H1 (cell line): Measurements from ENCODE around the gene HUWE1. TPM values are rescaled to one million over a fixed set of nuclear protein-coding genes. Genes with fewer than 3 reads are reported as not detected.

Experiments used
- CTCF ChIA-PET: fragments of 300-600 bp; sonication (Branson Sonifier 250); formaldehyde crosslinking; loops from one replicate; lab custom pipeline; 2021; ENCODE audit not compliant: partially characterized antibody; lab: Charles Lee
- POLR2A ChIA-PET: fragments of 300-600 bp; sonication (Branson Sonifier 250); formaldehyde crosslinking; loops from one replicate; lab custom pipeline; 2021; ENCODE audit warnings: inconsistent platforms; ENCODE audit not compliant: partially characterized antibody; lab: Charles Lee
- DNase-seq, 2 experiments: peaks; one replicate each; pipeline versions ENCODE4 v3.0.0 to v3.0.0-alpha.2; 2010 to 2022; ENCODE audit warnings: low spot score in 2 of 2, low read depth in 1 of 2, mixed read lengths in 1 of 2
- FAIRE-seq: peaks from 2 replicates; lab custom pipeline; 2011; peaks lifted over from hg19 to GRCh38; lab: Jason Lieb, UNC
- H2AFZ ChIP-seq: 2 replicates; pipeline ENCODE4 v1.8.1; 2012; ENCODE audit warnings: low read length, inconsistent platforms
- H2AK5ac ChIP-seq: 2 replicates; pipeline ENCODE4 v1.6.1; 2013; ENCODE audit warnings: low read depth, low read length
- H2BK120ac ChIP-seq: replicated peaks from 2 replicates; pipeline ENCODE3; 2013; ENCODE audit warnings: low read depth, low read length, inconsistent platforms
- H2BK12ac ChIP-seq: 2 replicates; pipeline ENCODE4 v1.6.1; 2013; ENCODE audit warnings: low read depth, low read length
- H2BK15ac ChIP-seq: 2 replicates; pipeline ENCODE4 v1.6.1; 2013; ENCODE audit warnings: low read length
- H2BK20ac ChIP-seq: 2 replicates; pipeline ENCODE4 v1.6.1; 2013; ENCODE audit warnings: low read length
- H2BK5ac ChIP-seq: 2 replicates; pipeline ENCODE4 v1.6.1; 2013; ENCODE audit warnings: low read depth, low read length
- H3K14ac ChIP-seq: 2 replicates; pipeline ENCODE4 v1.6.1; 2013; ENCODE audit warnings: inconsistent platforms; ENCODE audit not compliant: insufficient read length
- H3K18ac ChIP-seq: 2 replicates; pipeline ENCODE4 v1.6.1; 2013; ENCODE audit warnings: low read length; ENCODE audit errors: extremely low read depth
- H3K23ac ChIP-seq: 2 replicates; pipeline ENCODE4 v1.6.1; 2013; ENCODE audit warnings: inconsistent platforms; ENCODE audit not compliant: insufficient read length
- H3K23me2 ChIP-seq: 2 replicates; pipeline ENCODE4 v1.6.1; 2013; ENCODE audit warnings: low read depth, low read length
- H3K27ac ChIP-seq: 2 replicates; pipeline ENCODE4 v1.6.1; 2011; ENCODE audit warnings: low read depth, low read length, inconsistent platforms
- H3K27me3 ChIP-seq, 4 experiments: replicated peaks in 1 of 4; 1 replicate in 1 of 4; 2 replicates in 3 of 4; pipeline versions ENCODE4 v1.6.1 to v1.8.1; 2011 to 2013; ENCODE audit warnings: low read length in 3 of 4, mild to moderate bottlenecking in 3 of 4, inconsistent platforms in 2 of 4, mixed read lengths in 2 of 4, moderate library complexity in 1 of 4; ENCODE audit not compliant: control insufficient read depth in 3 of 4, insufficient read depth in 3 of 4; ENCODE audit errors: extremely low read depth in 1 of 4
- H3K36me3 ChIP-seq, 4 experiments: 2 replicates each; pipeline versions ENCODE4 v1.6.1 to v1.8.1; 2011 to 2013; ENCODE audit warnings: mild to moderate bottlenecking in 4 of 4, low read length in 3 of 4, moderate library complexity in 2 of 4, control low read depth in 1 of 4, inconsistent platforms in 1 of 4; ENCODE audit not compliant: insufficient read depth in 4 of 4, control insufficient read depth in 2 of 4
- H3K4ac ChIP-seq: replicated peaks from 2 replicates; pipeline ENCODE3; 2013; ENCODE audit warnings: low read length, low read depth, mixed read lengths, inconsistent platforms; ENCODE audit not compliant: insufficient read length
- H3K4me1 ChIP-seq, 4 experiments: replicated peaks in 1 of 4; 1 replicate in 1 of 4; 2 replicates in 3 of 4; pipeline versions ENCODE4 v1.6.1 to v1.8.1; 2011 to 2013; ENCODE audit warnings: low read length in 3 of 4, inconsistent platforms in 2 of 4, mixed read lengths in 1 of 4; ENCODE audit not compliant: insufficient read depth in 4 of 4, control insufficient read depth in 3 of 4
- H3K4me2 ChIP-seq, 2 experiments: 2 replicates each; pipeline versions ENCODE4 v1.6.1 to v1.8.1; 2011 to 2013; ENCODE audit warnings: low read depth in 2 of 2, low read length in 2 of 2, control low read depth in 1 of 2, inconsistent platforms in 1 of 2, mild to moderate bottlenecking in 1 of 2; ENCODE audit not compliant: insufficient read depth in 1 of 2
- H3K4me3 ChIP-seq, 4 experiments: fragments of 200-600, 300-600 bp in 1 of 4; sonication (generic), shearing (Covaris generic), sonication (Bioruptor Twin) in 1 of 4; 2 replicates each; pipeline versions ENCODE4 v1.5.1 to v1.8.1; 2011 to 2016; ENCODE audit warnings: low read length in 4 of 4, low read depth in 3 of 4, control low read depth in 2 of 4, inconsistent platforms in 2 of 4, mild to moderate bottlenecking in 2 of 4, mixed read lengths in 1 of 4, moderate library complexity in 1 of 4; ENCODE audit not compliant: insufficient read depth in 2 of 4; ENCODE audit errors: extremely low read depth in 1 of 4
- H3K56ac ChIP-seq: replicated peaks from 2 replicates; pipeline ENCODE3; 2013; ENCODE audit warnings: low read depth, mild to moderate bottlenecking, mixed read lengths, low read length, inconsistent platforms; ENCODE audit not compliant: insufficient read length
- H3K79me1 ChIP-seq: 2 replicates; pipeline ENCODE4 v1.6.1; 2013; ENCODE audit warnings: low read depth, low read length, control low read depth
- H3K79me2 ChIP-seq, 2 experiments: 2 replicates each; pipeline versions ENCODE4 v1.6.1 to v1.8.1; 2012 to 2013; ENCODE audit warnings: low read length in 2 of 2, mild to moderate bottlenecking in 2 of 2, inconsistent platforms in 1 of 2; ENCODE audit not compliant: insufficient read depth in 2 of 2, control insufficient read depth in 1 of 2
- H3K9ac ChIP-seq, 4 experiments: replicated peaks in 1 of 4; 1 replicate in 1 of 4; 2 replicates in 3 of 4; pipeline versions ENCODE4 v1.6.1 to v1.8.1; 2011 to 2013; ENCODE audit warnings: low read depth in 3 of 4, low read length in 3 of 4, control low read depth in 2 of 4, mild to moderate bottlenecking in 2 of 4, moderate library complexity in 2 of 4, inconsistent platforms in 1 of 4; ENCODE audit errors: extremely low read depth in 1 of 4
- H3K9me3 ChIP-seq, 2 experiments: 2 replicates each; pipeline versions ENCODE4 v1.6.1 to v1.8.1; 2012 to 2013; ENCODE audit warnings: mild to moderate bottlenecking in 2 of 2, moderate library complexity in 2 of 2, control low read depth in 1 of 2, inconsistent platforms in 1 of 2, low read depth in 1 of 2, low read length in 1 of 2, mixed read lengths in 1 of 2; ENCODE audit not compliant: insufficient read depth in 2 of 2
- H4K20me1 ChIP-seq, 2 experiments: replicated peaks in 1 of 2; 2 replicates each; pipeline versions ENCODE3 to v1.8.1; 2011 to 2013; ENCODE audit warnings: inconsistent platforms in 2 of 2, low read length in 2 of 2, mild to moderate bottlenecking in 1 of 2; ENCODE audit not compliant: insufficient read depth in 2 of 2, control insufficient read depth in 1 of 2
- H4K5ac ChIP-seq: 2 replicates; pipeline ENCODE4 v1.6.1; 2013; ENCODE audit warnings: low read length, low read depth, mixed read lengths, inconsistent platforms; ENCODE audit not compliant: insufficient read length
- H4K8ac ChIP-seq: 2 replicates; pipeline ENCODE4 v1.8.0; 2013; ENCODE audit warnings: mild to moderate bottlenecking, moderate library complexity, low read length, inconsistent platforms; ENCODE audit not compliant: insufficient read depth; ENCODE audit errors: extremely low read depth
- H4K91ac ChIP-seq: replicated peaks from 2 replicates; pipeline ENCODE3; 2013; ENCODE audit warnings: low read length, mixed read lengths, inconsistent platforms; ENCODE audit not compliant: insufficient read length
- EGR1 ChIP-seq: IDR thresholded peaks from 2 replicates; pipeline ENCODE4 v1.6.1; 2011; ENCODE audit warnings: low read depth, low read length, borderline replicate concordance
- EZH2 ChIP-seq: fragments of 200-600 bp; sonication (generic); IDR thresholded peaks from 2 replicates; pipeline ENCODE4 v1.7.1; 2012; ENCODE audit warnings: low read depth, mild to moderate bottlenecking, moderate library complexity, low read length, inconsistent platforms; ENCODE audit not compliant: severe bottlenecking
- GTF2F1 ChIP-seq: IDR thresholded peaks from 2 replicates; pipeline ENCODE4 v1.6.1; 2012; ENCODE audit warnings: low read depth, low read length, improper control_type of control experiment, borderline replicate concordance
- RBBP5 ChIP-seq: IDR thresholded peaks from 2 replicates; pipeline ENCODE4 v1.7.1; 2012; ENCODE audit warnings: low read depth, mild to moderate bottlenecking, inconsistent platforms, low read length, moderate library complexity, borderline replicate concordance
- SAP30 ChIP-seq: fragments of 300-600 bp; sonication (generic); IDR thresholded peaks from 2 replicates; pipeline ENCODE4 v1.7.1; 2012; ENCODE audit warnings: low read length, moderate library complexity, mild to moderate bottlenecking, inconsistent platforms; ENCODE audit not compliant: insufficient read depth, insufficient replicate concordance
- TAF7 ChIP-seq: optimal IDR thresholded peaks from 2 replicates; pipeline ENCODE3; 2011; ENCODE audit warnings: low read depth, mild to moderate bottlenecking, inconsistent platforms, low read length, moderate library complexity, borderline replicate concordance
- TBP ChIP-seq: IDR thresholded peaks from 2 replicates; pipeline ENCODE4 v1.6.1; 2011; ENCODE audit warnings: low read depth, low read length, improper control_type of control experiment
- WGBS, 2 experiments: shearing (Covaris generic) in 1 of 2; methylation state at CpG; one replicate each; pipeline versions ENCODE4 v1.1.6 to v1.1.7; 2013 to 2015; ENCODE audit warnings: low lambda C conversion rate in 2 of 2, mixed read lengths in 2 of 2, inconsistent platforms in 1 of 2, low coverage in 1 of 2, missing lambda C conversion rate in 1 of 2; ENCODE audit not compliant: insufficient replicate concordance in 2 of 2, insufficient coverage in 1 of 2, insufficient read length in 1 of 2; ENCODE audit errors: extremely low coverage in 1 of 2, missing lambda C conversion rate in 1 of 2; 5-methylcytosine and 5-hydroxymethylcytosine counted together
- polyA plus RNA-seq, 7 experiments: library from polyadenylated mRNA; depleted of rRNA in 3 of 7; stranded (reverse) in 5 of 7; unstranded in 2 of 7; fragments of >200 nt in 5 of 7; fragments of 200-250 nt in 2 of 7; gene quantifications; 1 replicate in 5 of 7; 2 replicates in 1 of 7; 4 replicates in 1 of 7; pipeline versions ENCODE4 v1.2.1 to v1.2.3, GENCODE V29; 2011 to 2013; ENCODE audit warnings: missing spikeins in 2 of 7, mixed read lengths in 2 of 7
- total RNA-seq: library from RNA; stranded (reverse); fragmentation: NEBNext Ultra II Directional; extraction: Animal tissue kit (Norgen Biotek cat#: 25700); gene quantifications from 2 replicates; pipeline ENCODE4 v1.2.1, GENCODE V29; 2021
- TF ChIP-seq, protein P1 (sequence below), 3 experiments: IDR thresholded peaks; 1 replicate in 2 of 3; 2 replicates in 1 of 3; pipeline versions ENCODE4 v1.5.1 to v1.6.1; 2011; ENCODE audit warnings: low read length in 3 of 3, mild to moderate bottlenecking in 3 of 3, inconsistent platforms in 2 of 3, low read depth in 1 of 3, moderate library complexity in 1 of 3; ENCODE audit not compliant: insufficient read depth in 1 of 3; ENCODE audit errors: control extremely low read depth in 1 of 3

HUWE1 gene
- total and polyA plus RNA-seq, 2 of the 8 experiments (the other 6 are each of a cell fraction or from before 2014, with no cell fraction given): 114 to 252 TPM

DNA sequence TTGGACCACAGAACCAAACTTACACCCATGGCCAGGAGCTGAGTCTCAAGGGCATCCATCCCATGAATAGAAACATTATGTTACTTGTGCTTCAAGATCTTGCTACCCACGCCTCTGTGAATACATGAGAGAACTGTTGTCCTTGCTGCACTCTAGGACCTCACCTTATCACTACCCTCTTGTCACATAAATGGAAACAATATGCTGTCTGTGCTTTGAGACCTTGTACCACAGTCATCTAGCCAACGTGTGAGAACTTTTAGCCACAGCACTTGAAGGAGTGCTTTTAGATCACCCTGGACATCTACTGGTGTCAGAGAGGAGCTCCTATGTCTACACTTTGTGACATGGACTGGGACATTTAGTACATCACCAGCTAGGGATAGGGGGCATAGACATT, 30.7 kb upstream of the HUWE1 start:
- H3K4ac ChIP-seq: no peak overlapping the region
- no peaks in the 10 kb centered on the region for H3K79me2 ChIP-seq
- H3K56ac ChIP-seq: no peak overlapping the region
- H3K23ac ChIP-seq: no peak overlapping the region
- H3K18ac ChIP-seq: no peak overlapping the region
- no peak overlapping the region for H2BK5ac ChIP-seq
- H3K14ac ChIP-seq: no peak overlapping the region
- no peaks in the 10 kb centered on the region for H3K79me1 ChIP-seq
- ChIA-PET POLR2A (interaction anchor here (8.1 kb wide), 1 partner anchor 32 kb away, joined by 45 read pairs; the partner anchor contains the start of gene HUWE1), CTCF (no interaction called here)
- FAIRE-seq (no peak), DNase-seq (no peak)
- H3K27me3 ChIP-seq: no peaks in the 10 kb centered on the region
- peaks cover 0 to 2% (median 0%) of the 10 kb centered on the region in 4 experiments; a peak in 1 of 7 replicates for H3K4me1 ChIP-seq
- H2BK12ac ChIP-seq: no peak overlapping the region
- no peaks in the 10 kb centered on the region for H3K36me3 ChIP-seq
- no peak overlapping the region for H3K4me2 ChIP-seq
- peaks cover 0 to 6% of the 10 kb centered on the region in 2 experiments; a peak in 1 of 4 replicates for H3K9me3 ChIP-seq
- H2BK15ac ChIP-seq: no peak overlapping the region
- H3K27ac ChIP-seq: no peak overlapping the region
- H4K8ac ChIP-seq: no peak overlapping the region
- no peak overlapping the region for H2AFZ ChIP-seq
- 90% methylated on average over 2 of the region's 2 CpGs; no CpG with 5 or more reads in 1 of the 2 experiments for WGBS, 2 experiments
- H4K20me1 ChIP-seq: no peaks in the 10 kb centered on the region
- no peak overlapping the region for H3K9ac ChIP-seq
- no peak overlapping the region for H2BK120ac ChIP-seq
- no peaks in the 10 kb centered on the region for H3K23me2 ChIP-seq
- no peak overlapping the region for H2BK20ac ChIP-seq
- H2AK5ac ChIP-seq: no peak overlapping the region
- H4K91ac ChIP-seq: no peak overlapping the region
- no peak overlapping the region for H4K5ac ChIP-seq
- H3K4me3 ChIP-seq: no peak overlapping the region
- TF ChIP-seq GTF2F1: no peak
- TF ChIP-seq TBP: no peak
- TF ChIP-seq, protein P1, sequence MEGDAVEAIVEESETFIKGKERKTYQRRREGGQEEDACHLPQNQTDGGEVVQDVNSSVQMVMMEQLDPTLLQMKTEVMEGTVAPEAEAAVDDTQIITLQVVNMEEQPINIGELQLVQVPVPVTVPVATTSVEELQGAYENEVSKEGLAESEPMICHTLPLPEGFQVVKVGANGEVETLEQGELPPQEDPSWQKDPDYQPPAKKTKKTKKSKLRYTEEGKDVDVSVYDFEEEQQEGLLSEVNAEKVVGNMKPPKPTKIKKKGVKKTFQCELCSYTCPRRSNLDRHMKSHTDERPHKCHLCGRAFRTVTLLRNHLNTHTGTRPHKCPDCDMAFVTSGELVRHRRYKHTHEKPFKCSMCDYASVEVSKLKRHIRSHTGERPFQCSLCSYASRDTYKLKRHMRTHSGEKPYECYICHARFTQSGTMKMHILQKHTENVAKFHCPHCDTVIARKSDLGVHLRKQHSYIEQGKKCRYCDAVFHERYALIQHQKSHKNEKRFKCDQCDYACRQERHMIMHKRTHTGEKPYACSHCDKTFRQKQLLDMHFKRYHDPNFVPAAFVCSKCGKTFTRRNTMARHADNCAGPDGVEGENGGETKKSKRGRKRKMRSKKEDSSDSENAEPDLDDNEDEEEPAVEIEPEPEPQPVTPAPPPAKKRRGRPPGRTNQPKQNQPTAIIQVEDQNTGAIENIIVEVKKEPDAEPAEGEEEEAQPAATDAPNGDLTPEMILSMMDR (IDR thresholded peaks at IDR 0.05; ENCODE audit: control extremely low read depth in 1 of 3, insufficient read depth in 1 of 3, low read depth in 1 of 3, low read length in 3 of 3): no peak
- no peak for TF ChIP-seq RBBP5
- TF ChIP-seq SAP30: no peak
- no peak for TF ChIP-seq TAF7
- no peak for TF ChIP-seq EZH2
- no peak for TF ChIP-seq EGR1
